Chondrocyte (in vitro differentiated cells): ENCODE results near the gene SMARCAL1. TPM values are rescaled to one million over a fixed set of nuclear protein-coding genes. Genes with fewer than 3 reads are reported as not detected.

ENCODE experiments used
- DNase-seq: peaks from one replicate; pipeline ENCODE4 v3.0.0; 2021; ENCODE audit warnings: mixed read lengths, low spot score
- H3K27ac Mint-ChIP-seq: one replicate; pipeline ENCODE4 v1.8.0; 2021; ENCODE audit warnings: mild to moderate bottlenecking, moderate library complexity, mixed read lengths; ENCODE audit not compliant: unreplicated experiment
- H3K27me3 Mint-ChIP-seq: 2 replicates; pipeline ENCODE4 v1.8.0; 2021; ENCODE audit warnings: low read depth, mixed read lengths
- H3K36me3 Mint-ChIP-seq: 2 replicates; pipeline ENCODE4 v1.8.0; 2021; ENCODE audit warnings: low read depth, mixed read lengths
- H3K4me1 Mint-ChIP-seq: 2 replicates; pipeline ENCODE4 v1.8.0; 2021; ENCODE audit warnings: low read depth, mild to moderate bottlenecking, mixed read lengths
- H3K4me3 Mint-ChIP-seq: one replicate; pipeline ENCODE4 v1.8.0; 2021; ENCODE audit warnings: mild to moderate bottlenecking, moderate library complexity, mixed read lengths; ENCODE audit not compliant: unreplicated experiment
- H3K9me3 Mint-ChIP-seq: 2 replicates; pipeline ENCODE4 v1.8.0; 2021; ENCODE audit warnings: low read depth, mixed read lengths
- total RNA-seq: library from RNA; stranded (reverse); gene quantifications from 3 replicates; pipeline ENCODE4 v1.2.1, GENCODE V29; 2021
- TF ChIP-seq, protein P1 (sequence below): fragments of 200-600 bp; sonication (generic); IDR thresholded peaks from 2 replicates; pipeline ENCODE4 v1.5.0; 2021; ENCODE audit warnings: antibody characterized with exemption, mild to moderate bottlenecking, moderate library complexity

Gene SMARCAL1
- total RNA-seq, 1 donor from 2014 or later, result 26.3 TPM

DNA sequence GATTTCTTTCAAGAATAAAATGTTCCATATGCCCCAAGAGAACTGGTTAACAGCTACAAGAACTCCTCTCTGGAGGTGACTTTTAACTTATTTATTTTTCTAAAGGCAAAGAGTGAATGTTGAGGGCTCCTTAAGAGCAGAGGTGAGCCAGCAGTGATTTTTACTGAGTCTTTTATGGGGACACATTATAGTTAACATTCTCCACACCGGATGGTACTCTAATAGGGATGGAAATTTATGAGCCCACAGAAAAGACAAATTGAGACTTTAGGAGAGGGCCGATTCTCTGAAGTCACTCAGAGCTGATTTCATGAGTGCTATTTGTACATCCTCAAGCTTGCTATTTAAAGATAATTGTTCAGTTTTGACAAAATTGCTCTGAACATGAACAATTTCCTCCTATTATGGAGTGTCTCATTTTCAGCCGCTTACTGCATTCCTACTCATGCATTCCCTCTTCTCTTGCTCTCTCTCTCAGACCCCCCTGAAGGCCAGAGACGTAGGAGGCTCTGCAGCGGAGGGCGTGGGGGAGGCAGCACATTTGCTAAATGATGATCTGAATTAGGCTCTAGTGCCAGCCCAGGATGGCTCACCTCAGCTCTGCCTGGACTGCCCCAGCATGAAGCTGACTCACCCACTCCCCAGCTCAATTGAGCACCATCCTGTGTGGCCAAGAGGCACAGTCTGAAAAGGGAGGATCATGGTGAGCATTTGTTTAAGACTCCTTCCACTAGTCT lies 80.5 kb downstream of the SMARCAL1 start:
- TF ChIP-seq, protein P1, sequence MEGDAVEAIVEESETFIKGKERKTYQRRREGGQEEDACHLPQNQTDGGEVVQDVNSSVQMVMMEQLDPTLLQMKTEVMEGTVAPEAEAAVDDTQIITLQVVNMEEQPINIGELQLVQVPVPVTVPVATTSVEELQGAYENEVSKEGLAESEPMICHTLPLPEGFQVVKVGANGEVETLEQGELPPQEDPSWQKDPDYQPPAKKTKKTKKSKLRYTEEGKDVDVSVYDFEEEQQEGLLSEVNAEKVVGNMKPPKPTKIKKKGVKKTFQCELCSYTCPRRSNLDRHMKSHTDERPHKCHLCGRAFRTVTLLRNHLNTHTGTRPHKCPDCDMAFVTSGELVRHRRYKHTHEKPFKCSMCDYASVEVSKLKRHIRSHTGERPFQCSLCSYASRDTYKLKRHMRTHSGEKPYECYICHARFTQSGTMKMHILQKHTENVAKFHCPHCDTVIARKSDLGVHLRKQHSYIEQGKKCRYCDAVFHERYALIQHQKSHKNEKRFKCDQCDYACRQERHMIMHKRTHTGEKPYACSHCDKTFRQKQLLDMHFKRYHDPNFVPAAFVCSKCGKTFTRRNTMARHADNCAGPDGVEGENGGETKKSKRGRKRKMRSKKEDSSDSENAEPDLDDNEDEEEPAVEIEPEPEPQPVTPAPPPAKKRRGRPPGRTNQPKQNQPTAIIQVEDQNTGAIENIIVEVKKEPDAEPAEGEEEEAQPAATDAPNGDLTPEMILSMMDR, result no peak
- no peaks in the 10 kb centered on the region for H3K9me3 Mint-ChIP-seq
- DNase-seq, result no peak
- H3K4me1 Mint-ChIP-seq, result peaks cover 51% of the 10 kb centered on the region
- peak overlapping the region; percentile 69 for H3K27ac Mint-ChIP-seq
- no peaks in the 10 kb centered on the region for H3K36me3 Mint-ChIP-seq
- H3K4me3 Mint-ChIP-seq, result no peak overlapping the region
- no peaks in the 10 kb centered on the region for H3K27me3 Mint-ChIP-seq

DNA sequence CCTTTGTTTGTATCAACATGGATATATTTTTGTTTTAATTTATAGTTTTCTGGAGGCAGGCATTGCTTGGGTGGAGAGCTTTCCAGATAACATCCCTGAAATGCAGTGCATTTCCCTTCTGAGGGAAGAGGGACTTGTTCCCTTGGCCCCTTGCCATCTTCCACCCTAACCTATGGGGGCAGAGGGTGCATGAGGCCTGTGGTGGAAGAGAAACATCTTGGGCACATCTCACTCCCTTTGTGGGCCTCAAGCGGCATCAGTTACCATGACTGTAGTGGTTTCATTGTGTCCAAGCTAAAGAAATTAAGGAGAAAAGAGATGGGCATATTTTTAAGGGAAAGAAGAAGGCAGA lies 81.0 kb downstream of the SMARCAL1 start:
- Mint-ChIP-seq H3K4me3 (no peak overlapping the region), H3K4me1 (peaks cover 57% of the 10 kb centered on the region), H3K27ac (peak overlapping the region; percentile 69), H3K27me3 (no peaks in the 10 kb centered on the region), H3K36me3 (no peaks in the 10 kb centered on the region), H3K9me3 (no peaks in the 10 kb centered on the region)
- TF ChIP-seq, protein P1, result no peak
- no peak for DNase-seq

DNA sequence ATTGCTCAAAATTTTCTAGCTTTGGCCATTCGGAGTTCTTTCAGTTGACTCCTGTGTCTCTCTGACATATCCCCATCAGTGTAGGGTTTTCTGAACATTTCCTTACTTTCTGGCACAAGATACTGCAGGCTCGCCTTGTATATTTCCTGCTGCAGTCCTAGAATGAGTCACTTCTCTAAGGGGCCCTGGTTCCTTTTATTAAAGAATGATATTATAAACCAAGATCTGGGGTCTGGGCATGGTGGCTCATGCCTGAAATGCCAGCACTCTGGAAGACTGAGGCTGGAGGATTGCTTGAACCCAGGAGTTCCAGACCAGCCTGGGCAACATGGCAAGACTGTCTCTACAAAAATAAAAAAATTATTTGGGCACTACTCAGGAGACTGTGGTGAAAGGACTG lies 83.4 kb downstream of the SMARCAL1 start:
- no peak overlapping the region for H3K4me3 Mint-ChIP-seq
- DNase-seq, result no peak
- peaks cover 17% of the 10 kb centered on the region for H3K36me3 Mint-ChIP-seq
- H3K27ac Mint-ChIP-seq, result peak overlapping the region; percentile 89
- no peaks in the 10 kb centered on the region for H3K27me3 Mint-ChIP-seq
- no peaks in the 10 kb centered on the region for H3K9me3 Mint-ChIP-seq
- TF ChIP-seq, protein P1, result no peak
- peaks cover 71% of the 10 kb centered on the region for H3K4me1 Mint-ChIP-seq

DNA sequence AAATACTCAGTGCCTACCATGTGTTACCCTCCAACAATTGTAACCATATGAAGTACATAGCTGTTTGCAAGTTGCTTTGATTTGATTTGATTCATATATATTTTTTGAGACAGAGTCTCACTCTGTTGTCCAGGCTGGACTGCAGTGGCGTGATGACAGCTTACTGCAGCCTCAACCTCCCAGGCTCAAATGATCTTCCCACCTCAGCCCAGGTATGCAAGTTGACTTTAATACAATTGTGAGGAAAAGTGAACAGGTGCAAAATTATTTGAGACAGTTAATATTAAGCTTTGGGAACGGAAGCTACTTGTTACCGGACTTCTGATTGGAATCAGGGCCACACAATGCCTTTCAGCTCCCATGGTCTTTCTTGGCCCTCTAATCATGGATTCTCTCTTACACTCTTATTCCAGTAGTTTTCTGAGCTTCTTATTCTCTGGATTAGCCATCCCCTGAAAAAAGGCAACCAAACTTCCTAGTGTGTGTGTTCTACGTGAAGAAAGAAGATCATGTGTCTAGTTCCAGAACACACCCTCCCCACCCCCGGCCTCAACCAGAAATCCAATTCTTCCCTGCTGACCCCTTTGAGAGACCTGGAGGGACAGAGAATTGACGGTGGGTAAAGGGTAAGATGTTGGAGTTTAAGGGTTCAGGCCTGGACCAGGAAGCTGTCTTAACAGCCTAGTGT lies 85.2 kb downstream of the SMARCAL1 start:
- TF ChIP-seq, protein P1, result no peak
- Mint-ChIP-seq H3K4me3 (peak overlapping the region; percentile 86), H3K27me3 (no peaks in the 10 kb centered on the region), H3K36me3 (peaks cover 30% of the 10 kb centered on the region), H3K4me1 (peaks cover 78% of the 10 kb centered on the region), H3K9me3 (no peaks in the 10 kb centered on the region), H3K27ac (peak overlapping the region; percentile 85)
- no peak for DNase-seq

DNA sequence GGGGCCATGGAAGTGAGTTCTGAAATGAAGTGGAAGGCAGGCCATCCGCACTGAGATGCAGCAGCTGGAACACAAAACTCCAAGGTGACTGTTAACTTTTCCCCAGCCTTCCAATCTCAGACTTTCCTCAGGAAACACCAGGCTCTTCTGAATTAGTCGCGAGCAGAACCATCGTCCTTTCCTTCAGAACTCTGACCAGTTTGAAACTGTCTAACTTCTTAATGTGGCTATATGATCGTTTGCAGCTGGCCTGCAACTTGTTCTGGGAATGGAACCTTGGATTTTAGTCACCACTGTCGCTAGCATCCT lies 85.7 kb downstream of the SMARCAL1 start:
- Mint-ChIP-seq H3K27ac (peak overlapping the region; percentile 85), H3K27me3 (no peaks in the 10 kb centered on the region), H3K36me3 (peaks cover 34% of the 10 kb centered on the region), H3K4me3 (peak overlapping the region; percentile 86), H3K4me1 (peaks cover 78% of the 10 kb centered on the region), H3K9me3 (no peaks in the 10 kb centered on the region)
- TF ChIP-seq, protein P1, result no peak
- DNase-seq, result no peak
